Measurements from ENCODE around the gene HACD3. TPM values are rescaled to one million over a fixed set of nuclear protein-coding genes. Genes with fewer than 3 reads are reported as not detected.
A peak's percentile ranks its signal among the peaks of the same experiment; 100 is the strongest.

HACD3 gene
- polyA plus RNA-seq, 6 donors from 2014 or later, result 15.0 to 25.8 (median 23.7) TPM

- no peaks in the 10 kb centered on the region for H3K4me1 Mint-ChIP-seq
- peak overlapping the region in 2 of 6 donors; percentile 19 to 38 for H3K27ac Mint-ChIP-seq
- ATAC-seq (ENCODE audit: low read depth in 2 of 2) (no peak), DNase-seq (no peak)
- H3K36me3 Mint-ChIP-seq, result peaks cover 0 to 9% of the 10 kb centered on the region in 2 donors
- no peak overlapping the region for H3K4me3 Mint-ChIP-seq
- H3K27me3 Mint-ChIP-seq, result no peaks in the 10 kb centered on the region
- H3K9me3 Mint-ChIP-seq, result no peaks in the 10 kb centered on the region
Observed at GRCh38 chr15:65619626-65620290, 89.5 kb downstream of the HACD3 start.

GRCh38 chr15:65620833-65621232, 90.6 kb downstream of the HACD3 start:
- Mint-ChIP-seq H3K27me3 (no peaks in the 10 kb centered on the region), H3K9me3 (no peaks in the 10 kb centered on the region), H3K36me3 (peaks cover 8 to 17% of the 10 kb centered on the region in 2 donors), H3K4me1 (no peaks in the 10 kb centered on the region), H3K4me3 (no peak overlapping the region), H3K27ac (peak overlapping the region in 1 of 6 donors; percentile 17)
- no peak for ATAC-seq (ENCODE audit: low read depth in 2 of 2)
- no peak for DNase-seq

- H3K4me3 Mint-ChIP-seq, result no peak within 1 kb of the TSS
- no peaks in the 10 kb centered on the region for H3K9me3 Mint-ChIP-seq
- ATAC-seq (ENCODE audit: low read depth in 2 of 2) (no peak), DNase-seq (no peak)
- no peaks in the 10 kb centered on the region for H3K4me1 Mint-ChIP-seq
- H3K27me3 Mint-ChIP-seq, result no peaks in the 10 kb centered on the region
- H3K27ac Mint-ChIP-seq, result peak within 1 kb of the TSS in 2 of 6 donors; percentile 17 to 25
- peaks cover 8 to 19% of the 10 kb centered on the region in 2 donors for H3K36me3 Mint-ChIP-seq
Observed at GRCh38 chr15:65621638-65622037, 91.4 kb downstream of the HACD3 start, which contains the start of gene SLC24A1. Gene SLC24A1 (plus strand): TSS chr15:65621938. CDS start chr15:65624081, 2,143 bp downstream.

GRCh38 chr15:65623103-65623502, 92.8 kb downstream of the HACD3 start:
- peaks cover 8 to 19% of the 10 kb centered on the region in 2 donors for H3K36me3 Mint-ChIP-seq
- no peaks in the 10 kb centered on the region for H3K4me1 Mint-ChIP-seq
- no peak overlapping the region for H3K27ac Mint-ChIP-seq
- H3K9me3 Mint-ChIP-seq, result no peaks in the 10 kb centered on the region
- H3K27me3 Mint-ChIP-seq, result no peaks in the 10 kb centered on the region
- ATAC-seq (ENCODE audit: low read depth in 2 of 2) (no peak), DNase-seq (no peak)
- H3K4me3 Mint-ChIP-seq, result no peak overlapping the region

GRCh38 chr15:65626856-65627255, 96.6 kb downstream of the HACD3 start:
- H3K27me3 Mint-ChIP-seq, result no peaks in the 10 kb centered on the region
- no peaks in the 10 kb centered on the region for H3K9me3 Mint-ChIP-seq

More at GRCh38 chr15:65626856-65627255, 96.6 kb downstream of the HACD3 start:
- H3K27ac Mint-ChIP-seq, result no peak overlapping the region
- peaks cover 11 to 19% of the 10 kb centered on the region in 2 donors for H3K36me3 Mint-ChIP-seq
- no peak for DNase-seq
- H3K4me3 Mint-ChIP-seq, result no peak overlapping the region
- H3K4me1 Mint-ChIP-seq, result peaks cover 0 to 10% (median 5%) of the 10 kb centered on the region in 3 donors
- ATAC-seq (ENCODE audit: low read depth in 2 of 2), result no peak

Other genes with a start within 250 kb of the HACD3 start
- gene PARP16, start 243.6 kb upstream of the HACD3 start, polyA plus RNA-seq (ENCODE audit: low read depth in 6 of 6), result 10 to 100 TPM; 18.6 to 32.9 (median 27.6) TPM
- gene RNU5A-1, start 234.4 kb upstream of the HACD3 start, polyA plus RNA-seq (ENCODE audit: low read depth in 6 of 6), result not detected
- gene RNU5B-1, start 225.8 kb upstream of the HACD3 start, polyA plus RNA-seq (ENCODE audit: low read depth in 6 of 6), result not detected
- not detected for gene IGDCC3, start 152.5 kb upstream of the HACD3 start, polyA plus RNA-seq (ENCODE audit: low read depth in 6 of 6)
- not detected for gene IGDCC4, start 107.5 kb upstream of the HACD3 start, polyA plus RNA-seq (ENCODE audit: low read depth in 6 of 6)
- 10 to 100 TPM; 40.6 to 98.5 (median 48.3) TPM for gene DPP8, start 12.8 kb upstream of the HACD3 start, polyA plus RNA-seq (ENCODE audit: low read depth in 6 of 6)
- gene INTS14, start 80.7 kb downstream of the HACD3 start, polyA plus RNA-seq (ENCODE audit: low read depth in 6 of 6), result 10 to 100 TPM; 15.1 to 27.4 (median 22.6) TPM
- gene SLC24A1, start 91.5 kb downstream of the HACD3 start, polyA plus RNA-seq (ENCODE audit: low read depth in 6 of 6), result 1 to 10 TPM in 5 of 6 donors, not detected in 1; 2.3 to 3.7 (median 2.7) TPM

All from naive B cell (primary cell).